ENCODE data around the gene TAF11L12. TPM values are rescaled to one million over a fixed set of nuclear protein-coding genes. Genes with fewer than 3 reads are reported as not detected.
"Not testable (repeated sequence)": the region's sequence is repeated elsewhere in the genome, so short reads cannot be mapped to it uniquely, and the experiment has no call there.

Gene TAF11L12
- total RNA-seq, 1 donor from 2014 or later: not detected

DNA sequence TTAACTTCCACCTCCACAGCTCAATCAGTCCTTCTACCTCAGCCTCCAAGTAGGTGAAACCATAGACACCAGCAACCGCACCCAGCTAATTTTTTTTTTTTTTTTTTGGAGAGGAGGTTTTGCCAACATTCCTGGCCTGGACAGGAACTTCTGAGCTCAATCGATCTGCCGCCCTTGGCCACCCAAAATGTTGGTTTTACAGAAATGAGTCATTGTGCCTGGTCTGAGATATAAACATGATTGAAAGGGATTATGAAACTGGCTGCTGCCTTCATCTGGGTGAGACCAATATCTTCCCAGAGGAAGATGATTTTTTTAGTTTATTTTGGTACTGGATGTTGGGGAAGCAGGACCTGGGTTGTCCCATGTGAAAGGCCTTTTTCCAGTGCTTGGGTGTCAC lies 9.2 kb downstream of the TAF11L12 start:
- peaks cover 12% of the 10 kb centered on the region for H3K9me3 Mint-ChIP-seq
- DNase-seq (ENCODE audit: low read depth, low spot score): no peak
- TF ChIP-seq, protein P1, sequence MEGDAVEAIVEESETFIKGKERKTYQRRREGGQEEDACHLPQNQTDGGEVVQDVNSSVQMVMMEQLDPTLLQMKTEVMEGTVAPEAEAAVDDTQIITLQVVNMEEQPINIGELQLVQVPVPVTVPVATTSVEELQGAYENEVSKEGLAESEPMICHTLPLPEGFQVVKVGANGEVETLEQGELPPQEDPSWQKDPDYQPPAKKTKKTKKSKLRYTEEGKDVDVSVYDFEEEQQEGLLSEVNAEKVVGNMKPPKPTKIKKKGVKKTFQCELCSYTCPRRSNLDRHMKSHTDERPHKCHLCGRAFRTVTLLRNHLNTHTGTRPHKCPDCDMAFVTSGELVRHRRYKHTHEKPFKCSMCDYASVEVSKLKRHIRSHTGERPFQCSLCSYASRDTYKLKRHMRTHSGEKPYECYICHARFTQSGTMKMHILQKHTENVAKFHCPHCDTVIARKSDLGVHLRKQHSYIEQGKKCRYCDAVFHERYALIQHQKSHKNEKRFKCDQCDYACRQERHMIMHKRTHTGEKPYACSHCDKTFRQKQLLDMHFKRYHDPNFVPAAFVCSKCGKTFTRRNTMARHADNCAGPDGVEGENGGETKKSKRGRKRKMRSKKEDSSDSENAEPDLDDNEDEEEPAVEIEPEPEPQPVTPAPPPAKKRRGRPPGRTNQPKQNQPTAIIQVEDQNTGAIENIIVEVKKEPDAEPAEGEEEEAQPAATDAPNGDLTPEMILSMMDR (conservative IDR thresholded peaks at IDR 0.05): no peak
- H3K4me1 Mint-ChIP-seq: no peaks in the 10 kb centered on the region
- no peak overlapping the region for H3K4me3 Mint-ChIP-seq
- H3K27ac Mint-ChIP-seq (ENCODE audit: unreplicated experiment): no peak overlapping the region
- no peaks in the 10 kb centered on the region for H3K36me3 Mint-ChIP-seq (ENCODE audit: low read depth)
- no peaks in the 10 kb centered on the region for H3K27me3 Mint-ChIP-seq (ENCODE audit: low read depth)

DNA sequence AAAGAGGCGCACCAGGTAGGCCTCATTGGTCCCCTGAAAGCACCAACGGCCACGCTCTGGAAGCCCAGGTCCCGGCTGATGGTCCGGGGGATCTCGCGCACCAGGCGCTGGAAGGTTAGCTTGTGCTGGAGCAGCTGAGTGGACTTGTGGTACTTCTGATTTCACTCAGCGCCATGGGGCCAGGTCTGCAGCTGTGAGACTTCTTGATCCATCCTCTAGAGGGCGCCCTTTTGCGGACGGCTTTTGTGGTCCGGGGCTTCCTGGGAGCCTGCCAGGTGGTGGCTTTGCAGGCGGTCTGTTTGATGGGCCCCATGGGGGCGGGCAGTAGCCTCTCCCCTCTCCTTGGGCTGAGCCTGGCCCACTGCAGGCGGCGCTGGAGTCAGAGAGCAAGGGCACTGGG lies 10.4 kb downstream of the TAF11L12 start:
- no peak overlapping the region for H3K27ac Mint-ChIP-seq (ENCODE audit: unreplicated experiment)
- no peaks in the 10 kb centered on the region for H3K36me3 Mint-ChIP-seq (ENCODE audit: low read depth)
- TF ChIP-seq, protein P1 (conservative IDR thresholded peaks at IDR 0.05): peak; percentile 32
- no peaks in the 10 kb centered on the region for H3K4me1 Mint-ChIP-seq
- no peaks in the 10 kb centered on the region for H3K27me3 Mint-ChIP-seq (ENCODE audit: low read depth)
- DNase-seq (ENCODE audit: low read depth, low spot score): no peak
- no peak overlapping the region for H3K4me3 Mint-ChIP-seq
- peaks cover 10% of the 10 kb centered on the region for H3K9me3 Mint-ChIP-seq

DNA sequence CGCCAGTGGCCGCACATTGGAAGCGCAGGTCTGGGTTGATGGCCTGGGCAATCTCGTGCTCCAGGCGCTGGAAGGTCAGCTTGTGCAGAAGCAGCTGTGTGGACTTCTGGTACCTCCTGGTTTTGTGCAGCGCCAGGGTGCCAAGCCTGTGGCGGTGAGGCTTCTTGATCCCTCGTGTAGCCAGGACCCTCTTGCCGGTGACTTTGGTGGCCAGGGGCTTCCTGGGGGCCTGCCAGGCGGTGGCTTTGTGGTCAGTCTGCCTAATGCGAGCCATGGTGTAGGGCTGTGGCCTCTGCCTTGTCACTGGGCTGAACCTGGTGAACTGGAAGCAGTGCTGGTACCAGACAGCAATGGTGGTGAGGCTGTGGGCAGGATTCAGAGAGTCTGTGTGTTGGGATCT lies 15.5 kb downstream of the TAF11L12 start:
- H3K4me1 Mint-ChIP-seq: no peaks in the 10 kb centered on the region
- no peak for DNase-seq (ENCODE audit: low read depth, low spot score)
- no peak overlapping the region for H3K27ac Mint-ChIP-seq (ENCODE audit: unreplicated experiment)
- H3K4me3 Mint-ChIP-seq: no peak overlapping the region
- no peaks in the 10 kb centered on the region for H3K27me3 Mint-ChIP-seq (ENCODE audit: low read depth)
- TF ChIP-seq, protein P1 (conservative IDR thresholded peaks at IDR 0.05): no peak
- H3K36me3 Mint-ChIP-seq (ENCODE audit: low read depth): no peaks in the 10 kb centered on the region
- peaks cover 4% of the 10 kb centered on the region for H3K9me3 Mint-ChIP-seq

DNA sequence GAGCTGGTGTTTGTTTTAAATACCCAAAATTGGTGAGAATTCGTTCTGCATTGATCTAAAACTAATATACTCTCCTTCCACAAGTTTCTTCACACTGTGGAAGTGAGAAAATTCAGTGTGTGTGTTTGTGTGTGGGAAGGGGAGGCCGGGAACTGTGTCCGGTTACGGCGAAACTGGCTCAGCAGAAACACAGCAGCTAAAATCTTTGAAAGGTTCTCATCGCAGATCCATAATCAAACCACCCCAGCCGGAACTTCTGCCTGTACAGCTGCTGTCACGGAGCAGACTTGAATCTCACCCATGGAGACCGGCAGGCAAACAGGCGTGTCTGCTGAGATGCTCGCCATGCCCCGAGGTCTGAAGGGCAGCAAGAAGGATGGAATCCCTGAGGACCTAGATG lies 21.6 kb downstream of the TAF11L12 start, which contains the start of gene TAF11L13:
Gene TAF11L13, plus strand, starts transcription at position 301 of the 400 bp plus-strand sequence.
- not testable (repeated sequence) for H3K27me3 Mint-ChIP-seq (ENCODE audit: low read depth); H3K9me3 Mint-ChIP-seq; H3K36me3 Mint-ChIP-seq (ENCODE audit: low read depth); H3K27ac Mint-ChIP-seq (ENCODE audit: unreplicated experiment); DNase-seq (ENCODE audit: low read depth, low spot score); H3K4me3 Mint-ChIP-seq; H3K4me1 Mint-ChIP-seq

DNA sequence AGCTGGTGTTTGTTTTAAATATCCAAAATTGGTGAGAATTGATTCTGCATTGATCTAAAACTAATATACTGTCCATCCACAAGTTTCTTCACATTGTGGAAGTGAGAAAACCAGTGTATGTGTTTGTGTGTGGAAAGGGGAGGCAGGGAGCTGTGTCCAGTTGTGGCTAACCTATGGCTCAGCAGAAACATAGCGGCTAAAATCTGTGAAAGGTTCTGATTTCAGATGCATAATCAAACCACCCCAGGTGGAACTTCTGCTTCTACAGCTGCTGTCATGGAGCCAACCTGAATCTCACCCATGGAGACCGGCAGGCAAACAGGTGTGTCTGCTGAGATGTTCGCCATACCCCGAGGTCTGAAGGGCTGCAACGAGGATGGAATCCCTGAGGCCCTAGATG lies 24.0 kb downstream of the TAF11L12 start, which contains the start of gene TAF11L14:
Gene TAF11L14, plus strand, starts transcription at position 301 of the 400 bp plus-strand sequence.
- Mint-ChIP-seq H3K36me3 (ENCODE audit: low read depth) (no peaks in the 10 kb centered on the region), H3K4me1 (no peaks in the 10 kb centered on the region)

DNA sequence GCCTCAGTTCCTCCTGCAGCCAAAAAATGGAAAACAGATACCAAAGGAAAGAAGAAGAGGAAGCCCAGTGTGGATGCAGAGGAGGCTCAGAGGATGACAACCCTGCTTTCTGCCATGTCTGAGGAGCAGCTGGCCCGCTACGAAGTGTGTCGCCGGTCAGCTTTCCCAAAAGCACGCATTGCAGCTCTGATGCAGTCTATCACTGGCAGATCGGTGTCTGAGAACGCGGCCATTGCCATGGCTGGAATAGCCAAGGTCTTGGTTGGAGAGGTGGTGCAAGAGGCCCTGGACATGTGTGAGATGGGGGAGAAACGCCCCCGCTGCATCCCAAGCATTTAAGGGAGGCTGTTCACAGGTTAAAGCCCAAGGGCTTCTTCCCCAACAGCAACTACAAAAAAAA lies 39.0 kb downstream of the TAF11L12 start:
- not testable (repeated sequence) for DNase-seq (ENCODE audit: low read depth, low spot score); H3K9me3 Mint-ChIP-seq; H3K27ac Mint-ChIP-seq (ENCODE audit: unreplicated experiment); H3K36me3 Mint-ChIP-seq (ENCODE audit: low read depth); H3K4me1 Mint-ChIP-seq; H3K27me3 Mint-ChIP-seq (ENCODE audit: low read depth); H3K4me3 Mint-ChIP-seq

More for the DNA sequence above, 24.0 kb downstream of the TAF11L12 start, which contains the start of gene TAF11L14:
- TF ChIP-seq, protein P1 (conservative IDR thresholded peaks at IDR 0.05): no peak
- no peak within 1 kb of the TSS for H3K27ac Mint-ChIP-seq (ENCODE audit: unreplicated experiment)
- no peak for DNase-seq (ENCODE audit: low read depth, low spot score)
- H3K9me3 Mint-ChIP-seq: peaks cover 5% of the 10 kb centered on the region
- no peaks in the 10 kb centered on the region for H3K27me3 Mint-ChIP-seq (ENCODE audit: low read depth)
- H3K4me3 Mint-ChIP-seq: no peak within 1 kb of the TSS

DNA sequence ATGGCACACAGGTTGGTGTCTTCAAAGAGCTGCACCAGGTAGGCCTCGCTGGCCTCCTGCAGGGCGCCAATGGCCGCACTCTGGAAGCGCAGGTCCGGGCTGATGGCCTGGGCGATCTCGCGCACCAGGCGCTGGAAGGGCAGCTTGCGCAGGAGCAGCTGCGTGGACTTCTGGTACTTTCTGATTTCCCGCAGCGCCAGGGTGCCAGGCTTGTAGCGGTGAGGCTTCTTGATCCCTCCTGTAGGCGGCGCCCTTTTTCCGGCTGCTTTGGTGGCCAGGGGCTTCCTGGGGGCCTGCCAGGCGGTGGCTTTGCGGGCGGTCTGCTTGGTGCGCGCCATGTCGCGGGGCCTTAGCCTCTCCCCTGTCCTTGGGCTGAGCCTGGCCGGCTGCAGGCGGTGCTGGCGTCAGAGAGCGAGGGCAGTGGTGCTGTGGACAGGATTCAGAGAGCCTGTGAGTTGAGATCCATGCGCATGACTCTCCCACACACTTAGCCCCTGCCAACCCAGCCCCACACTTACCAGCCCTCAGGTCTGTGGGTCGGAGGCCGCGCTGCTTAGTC lies 45.1 kb downstream of the TAF11L12 start:
- not testable (repeated sequence) for H3K27me3 Mint-ChIP-seq (ENCODE audit: low read depth); H3K27ac Mint-ChIP-seq (ENCODE audit: unreplicated experiment); H3K4me3 Mint-ChIP-seq; H3K4me1 Mint-ChIP-seq; H3K36me3 Mint-ChIP-seq (ENCODE audit: low read depth); DNase-seq (ENCODE audit: low read depth, low spot score)
- H3K9me3 Mint-ChIP-seq: peaks cover 11% of the 10 kb centered on the region
